GM19468 (cell line): ENCODE results near the gene ERLEC1.
"Not testable (repeated sequence)": the region's sequence is repeated elsewhere in the genome, so short reads cannot be mapped to it uniquely, and the experiment has no call there.

ENCODE experiments used
- ATAC-seq: cut with Tn5 transposase; IDR thresholded peaks from one replicate; pipeline ENCODE4 v1.9.1; 2021; ENCODE audit warnings: mild to moderate bottlenecking, moderate library complexity, moderate number of reproducible peaks; ENCODE audit not compliant: unreplicated experiment; ENCODE audit errors: extremely low read depth

ERLEC1 gene

GRCh38 chr2:53827398-53828175, 40.7 kb downstream of the ERLEC1 start:
- ATAC-seq = no peak

GRCh38 chr2:53828331-53828730, 41.5 kb downstream of the ERLEC1 start:
- ATAC-seq = no peak

- no peak for ATAC-seq
Observed at GRCh38 chr2:53829273-53829979, 42.6 kb downstream of the ERLEC1 start.

- not testable (repeated sequence) for ATAC-seq
Observed at GRCh38 chr2:53829980-53830290, 43.1 kb downstream of the ERLEC1 start.

GRCh38 chr2:53840580-53840979, 53.7 kb downstream of the ERLEC1 start:
- no peak for ATAC-seq

GRCh38 chr2:53841651-53842050, 54.8 kb downstream of the ERLEC1 start:
- not testable (repeated sequence) for ATAC-seq

- ATAC-seq = no peak
Observed at GRCh38 chr2:53842891-53843290, 56.0 kb downstream of the ERLEC1 start.

GRCh38 chr2:53843595-53843994, 56.8 kb downstream of the ERLEC1 start:
- no peak for ATAC-seq

- no peak for ATAC-seq
Observed at GRCh38 chr2:53848062-53848461, 61.2 kb downstream of the ERLEC1 start.

GRCh38 chr2:53851052-53851757, 64.4 kb downstream of the ERLEC1 start:
- ATAC-seq = not testable (repeated sequence)

- no peak for ATAC-seq
Observed at GRCh38 chr2:53852532-53852931, 65.7 kb downstream of the ERLEC1 start.

- ATAC-seq = no peak
Observed at GRCh38 chr2:53854678-53855077, 67.8 kb downstream of the ERLEC1 start.

GRCh38 chr2:53856272-53856671, 69.4 kb downstream of the ERLEC1 start:
- no peak for ATAC-seq

GRCh38 chr2:53859206-53860181, 72.7 kb downstream of the ERLEC1 start, which contains the start of gene GPR75:
TSS of gene GPR75 (minus strand) at chr2:53859967. CDS start at chr2:53854756, 5,211 bp downstream.
- no peak for ATAC-seq

GRCh38 chr2:53861824-53862223, 75.0 kb downstream of the ERLEC1 start:
- ATAC-seq = no peak

- no peak for ATAC-seq
Observed at GRCh38 chr2:53863538-53864227, 76.8 kb downstream of the ERLEC1 start.

- no peak for ATAC-seq
Observed at GRCh38 chr2:53865264-53865663, 78.4 kb downstream of the ERLEC1 start.

GRCh38 chr2:53865962-53866361, 79.1 kb downstream of the ERLEC1 start:
- ATAC-seq = no peak

GRCh38 chr2:53867169-53867568, 80.3 kb downstream of the ERLEC1 start:
- ATAC-seq = no peak
